ENCODE data around the gene RO60. TPM values are rescaled to one million over a fixed set of nuclear protein-coding genes. Genes with fewer than 3 reads are reported as not detected.
"Not testable (repeated sequence)": the region's sequence is repeated elsewhere in the genome, so short reads cannot be mapped to it uniquely, and the experiment has no call there.

The RO60 gene
- total RNA-seq (2014; rRNA removed; shearing (Covaris generic)) = 106 and 115 TPM in 2 replicates
- 22.5 and 35.6 TPM in 2 replicates for polyA plus RNA-seq (2015; cell fraction: cytosol; rRNA removed)
- 15.6 and 25.1 TPM in 2 replicates for polyA plus RNA-seq (2015; cell fraction: nucleus; rRNA removed)

- in situ Hi-C loops (cut with HindIII; ENCODE audit: low pct_unique_long_range_greater_than_20kb, low sequenced_read_pairs) = no loop called here
- DNase-seq (ENCODE audit: low read depth, low spot score) = peak; percentile 98
These were observed at the start of gene RO60, which contains the start of gene UCHL5 for GRCh38 chr1:193059282-193060114. TSS of gene RO60 (plus strand) at chr1:193059612. CDS start at chr1:193069055, 9,443 bp downstream. TSS of gene UCHL5 (minus strand) at chr1:193059360. CDS start at chr1:193059260, 100 bp downstream.

- no peak for DNase-seq (ENCODE audit: low read depth, low spot score)
- in situ Hi-C loops (cut with HindIII; ENCODE audit: low pct_unique_long_range_greater_than_20kb, low sequenced_read_pairs) = loop anchor here (25.0 kb wide), 1 partner anchor 199 kb away; the partner anchor contains the start of gene RGS2
These were observed 48.0 kb upstream of the RO60 start for GRCh38 chr1:193011406-193011805.

- DNase-seq (ENCODE audit: low read depth, low spot score) = no peak
- in situ Hi-C loops (cut with HindIII; ENCODE audit: low pct_unique_long_range_greater_than_20kb, low sequenced_read_pairs) = loop anchor here (25.0 kb wide), 1 partner anchor 201 kb away; the partner anchor contains the start of gene RGS2
These were observed 46.4 kb upstream of the RO60 start for GRCh38 chr1:193013005-193013404.

GRCh38 chr1:193013707-193014106 is 45.7 kb upstream of the RO60 start:
- in situ Hi-C loops (cut with HindIII; ENCODE audit: low pct_unique_long_range_greater_than_20kb, low sequenced_read_pairs) = loop anchor here (25.0 kb wide), 1 partner anchor 201 kb away; the partner anchor contains the start of gene RGS2
- no peak for DNase-seq (ENCODE audit: low read depth, low spot score)

- DNase-seq (ENCODE audit: low read depth, low spot score) = no peak
- in situ Hi-C loops (cut with HindIII; ENCODE audit: low pct_unique_long_range_greater_than_20kb, low sequenced_read_pairs) = loop anchor here (25.0 kb wide), 1 partner anchor 202 kb away; the partner anchor contains the start of gene RGS2
These were observed 45.0 kb upstream of the RO60 start for GRCh38 chr1:193014400-193014799.

- in situ Hi-C loops (cut with HindIII; ENCODE audit: low pct_unique_long_range_greater_than_20kb, low sequenced_read_pairs) = loop anchor here (25.0 kb wide), 1 partner anchor 204 kb away; the partner anchor contains the start of gene RGS2
- no peak for DNase-seq (ENCODE audit: low read depth, low spot score)
These were observed 42.6 kb upstream of the RO60 start for GRCh38 chr1:193016788-193017187.

GRCh38 chr1:193019442-193020026 is 39.9 kb upstream of the RO60 start:
- peak; percentile 61 for DNase-seq (ENCODE audit: low read depth, low spot score)
- in situ Hi-C loops (cut with HindIII; ENCODE audit: low pct_unique_long_range_greater_than_20kb, low sequenced_read_pairs) = loop anchor here (25.0 kb wide), 1 partner anchor 207 kb away; the partner anchor contains the start of gene RGS2

GRCh38 chr1:193025218-193025617 is 34.2 kb upstream of the RO60 start:
- in situ Hi-C loops (cut with HindIII; ENCODE audit: low pct_unique_long_range_greater_than_20kb, low sequenced_read_pairs) = no loop called here
- DNase-seq (ENCODE audit: low read depth, low spot score) = no peak

GRCh38 chr1:193030280-193030679 is 29.1 kb upstream of the RO60 start:
- in situ Hi-C loops (cut with HindIII; ENCODE audit: low pct_unique_long_range_greater_than_20kb, low sequenced_read_pairs) = no loop called here
- DNase-seq (ENCODE audit: low read depth, low spot score) = no peak

GRCh38 chr1:193031431-193031830 is 28.0 kb upstream of the RO60 start:
- peak; percentile 25 for DNase-seq (ENCODE audit: low read depth, low spot score)
- in situ Hi-C loops (cut with HindIII; ENCODE audit: low pct_unique_long_range_greater_than_20kb, low sequenced_read_pairs) = no loop called here

- DNase-seq (ENCODE audit: low read depth, low spot score) = not testable (repeated sequence)
These were observed 26.6 kb upstream of the RO60 start for GRCh38 chr1:193032643-193033427.

GRCh38 chr1:193033610-193034009 is 25.8 kb upstream of the RO60 start:
- in situ Hi-C loops (cut with HindIII; ENCODE audit: low pct_unique_long_range_greater_than_20kb, low sequenced_read_pairs) = no loop called here
- no peak for DNase-seq (ENCODE audit: low read depth, low spot score)

More at GRCh38 chr1:193032643-193033427, 26.6 kb upstream of the RO60 start:
- in situ Hi-C loops (cut with HindIII; ENCODE audit: low pct_unique_long_range_greater_than_20kb, low sequenced_read_pairs) = not testable (repeated sequence)

GRCh38 chr1:193036337-193037047 is 22.9 kb upstream of the RO60 start:
- in situ Hi-C loops (cut with HindIII; ENCODE audit: low pct_unique_long_range_greater_than_20kb, low sequenced_read_pairs) = no loop called here
- no peak for DNase-seq (ENCODE audit: low read depth, low spot score)

GRCh38 chr1:193040011-193040410 is 19.4 kb upstream of the RO60 start:
- no peak for DNase-seq (ENCODE audit: low read depth, low spot score)
- in situ Hi-C loops (cut with HindIII; ENCODE audit: low pct_unique_long_range_greater_than_20kb, low sequenced_read_pairs) = no loop called here

- in situ Hi-C loops (cut with HindIII; ENCODE audit: low pct_unique_long_range_greater_than_20kb, low sequenced_read_pairs) = no loop called here
- DNase-seq (ENCODE audit: low read depth, low spot score) = no peak
These were observed 16.4 kb upstream of the RO60 start for GRCh38 chr1:193042766-193043691.

- DNase-seq (ENCODE audit: low read depth, low spot score); in situ Hi-C loops (cut with HindIII; ENCODE audit: low pct_unique_long_range_greater_than_20kb, low sequenced_read_pairs): not testable (repeated sequence)
These were observed 10.5 kb upstream of the RO60 start for GRCh38 chr1:193048913-193049312.
